Lung (tissue), 11 donors: Measurements from ENCODE around the gene TARP.

Experiments
- ATAC-seq: fragments of 200-7000 bp; cut with Tn5 transposase; one replicate; pipeline ENCODE4 v1.9.1; 2020; ENCODE audit warnings: moderate number of reproducible peaks; ENCODE audit not compliant: insufficient read depth, low FRiP score
- DNase-seq, 3 donors: peaks; one replicate each; pipeline ENCODE4 v3.0.0-alpha.2; 2013 to 2017
- H3K27ac ChIP-seq, 2 donors: one replicate each; pipeline ENCODE4 v1.5.1; 2013; ENCODE audit warnings: mild to moderate bottlenecking in 2 of 2, moderate library complexity in 2 of 2, control low read depth in 1 of 2, inconsistent platforms in 1 of 2, low read depth in 1 of 2, low read length in 1 of 2
- H3K27me3 ChIP-seq, 3 donors: one replicate each; pipeline ENCODE4 v1.5.1; 2013; ENCODE audit warnings: low read length in 2 of 3; ENCODE audit not compliant: control insufficient read depth in 3 of 3, insufficient read depth in 3 of 3
- H3K36me3 ChIP-seq, 4 donors: one replicate each; pipeline ENCODE4 v1.5.1; 2013; ENCODE audit warnings: low read length in 4 of 4, mild to moderate bottlenecking in 1 of 4, moderate library complexity in 1 of 4; ENCODE audit not compliant: control insufficient read depth in 4 of 4, insufficient read depth in 4 of 4
- H3K4me1 ChIP-seq, 5 donors: one replicate each; pipeline ENCODE4 v1.5.1; 2013; ENCODE audit warnings: low read length in 5 of 5, mild to moderate bottlenecking in 2 of 5, moderate library complexity in 1 of 5; ENCODE audit not compliant: control insufficient read depth in 5 of 5, insufficient read depth in 5 of 5
- H3K4me3 ChIP-seq: one replicate; pipeline ENCODE4 v1.5.1; 2013; ENCODE audit warnings: mild to moderate bottlenecking, control low read depth, moderate library complexity
- H3K9ac ChIP-seq, 2 donors: one replicate each; pipeline ENCODE4 v1.5.1; 2013; ENCODE audit warnings: low read length in 2 of 2, control low read depth in 1 of 2; ENCODE audit not compliant: insufficient read depth in 1 of 2
- H3K9me3 ChIP-seq, 4 donors: one replicate each; pipeline ENCODE4 v1.5.1; 2013; ENCODE audit warnings: low read length in 3 of 4, mild to moderate bottlenecking in 1 of 4, moderate library complexity in 1 of 4; ENCODE audit not compliant: control insufficient read depth in 4 of 4, insufficient read depth in 3 of 4
- CTCF ChIP-seq: IDR thresholded peaks from 2 replicates; pipeline ENCODE4 v1.5.1; 2012; ENCODE audit warnings: mild to moderate bottlenecking; ENCODE audit errors: control extremely low read depth, extremely low read depth
- WGBS, 2 donors: extraction: QIAGEN DNeasy Blood & Tissue Kit; methylation state at CpG; one replicate each; pipeline ENCODE4 v1.1.7; 2013; 5-methylcytosine and 5-hydroxymethylcytosine counted together
- donor health status: control.
- donor health status: control.
- donor health status: Bipolar disorder and iron deficiency.
- donor health status: healthy.
- donor health status: DM: yes; HTN: yes; CAD: no.

The TARP gene

GRCh38 chr7:38280000-38280399, 6.6 kb upstream of the TARP start:
- WGBS, 2 donors, result 15 to 51% methylated on average over 1 of the region's 1 CpG
- H3K4me1 ChIP-seq, result peaks cover 0 to 5% (median 0%) of the 10 kb centered on the region in 5 donors
- H3K27ac ChIP-seq, result no peak overlapping the region
- no peak overlapping the region for H3K9ac ChIP-seq
- no peak for TF ChIP-seq CTCF
- H3K4me3 ChIP-seq, result no peak overlapping the region
- ATAC-seq (no peak), DNase-seq (no peak)
- H3K9me3 ChIP-seq, result no peaks in the 10 kb centered on the region
- no peaks in the 10 kb centered on the region for H3K27me3 ChIP-seq
- no peaks in the 10 kb centered on the region for H3K36me3 ChIP-seq

- H3K4me1 ChIP-seq, result no peaks in the 10 kb centered on the region
- no peak overlapping the region for H3K4me3 ChIP-seq
- 33 to 57% methylated on average over 6 of the region's 6 CpGs for WGBS, 2 donors
- no peak for TF ChIP-seq CTCF
- no peak overlapping the region for H3K9ac ChIP-seq
- DNase-seq (no peak), ATAC-seq (no peak)
- H3K9me3 ChIP-seq, result no peaks in the 10 kb centered on the region
- no peaks in the 10 kb centered on the region for H3K27me3 ChIP-seq
- H3K36me3 ChIP-seq, result no peaks in the 10 kb centered on the region
- no peak overlapping the region for H3K27ac ChIP-seq
Observed at GRCh38 chr7:38276096-38276877, 2.9 kb upstream of the TARP start.

GRCh38 chr7:38274927-38275620, 1.6 kb upstream of the TARP start:
- H3K27ac ChIP-seq, result no peak overlapping the region
- no peaks in the 10 kb centered on the region for H3K4me1 ChIP-seq
- no peak overlapping the region for H3K9ac ChIP-seq
- H3K4me3 ChIP-seq, result no peak overlapping the region
- no peak for TF ChIP-seq CTCF
- no peaks in the 10 kb centered on the region for H3K27me3 ChIP-seq
- DNase-seq (no peak), ATAC-seq (no peak)
- no peaks in the 10 kb centered on the region for H3K9me3 ChIP-seq
- no peaks in the 10 kb centered on the region for H3K36me3 ChIP-seq
- WGBS, 2 donors, result 53 to 76% methylated on average over 3 of the region's 3 CpGs
